GM23248 (cell line): Measurements from ENCODE around the gene SH2D4B.

Experiments used
- EZH2 ChIP-seq: fragments of 200-600 bp; sonication (generic); IDR thresholded peaks from 2 replicates; pipeline ENCODE4 v1.6.1; 2018; ENCODE audit warnings: antibody characterized with exemption, mild to moderate bottlenecking; ENCODE audit not compliant: insufficient read depth, poor library complexity, severe bottlenecking
- EZH2phosphoT487 ChIP-seq: fragments of 200-600 bp; sonication (generic); IDR thresholded peaks from 2 replicates; pipeline ENCODE4 v1.6.1; 2018; ENCODE audit warnings: antibody characterized with exemption, moderate library complexity, mild to moderate bottlenecking, low read depth; ENCODE audit not compliant: insufficient read depth

- TF ChIP-seq EZH2 (no peak), EZH2phosphoT487 (no peak)
Measured at GRCh38 chr10:80501913-80502521, 35.7 kb upstream of the SH2D4B start.
